ENCODE data around the gene R3HDML. TPM values are rescaled to one million over a fixed set of nuclear protein-coding genes. Genes with fewer than 3 reads are reported as not detected.

The R3HDML gene
- total RNA-seq, 2 donors from 2014 or later = not detected

DNA sequence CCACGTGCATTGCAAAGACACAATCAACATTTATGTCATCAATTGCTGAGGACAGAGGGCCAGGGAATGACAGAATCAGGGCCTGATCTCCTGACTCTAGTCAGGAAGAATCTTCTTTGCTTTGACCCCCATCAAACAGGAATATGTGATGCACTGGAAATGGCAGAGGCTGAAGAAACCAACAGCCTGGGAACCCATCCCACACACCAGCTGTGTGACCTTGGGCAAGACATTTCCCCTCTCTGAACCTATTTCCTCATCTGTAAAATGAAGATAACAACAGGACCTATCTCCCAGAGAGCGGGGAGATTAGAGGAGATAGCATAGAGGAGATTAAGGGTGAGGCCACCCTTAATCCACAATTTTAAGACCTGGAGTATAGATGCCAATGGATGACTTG, 20.2 kb downstream of the R3HDML start:
- DNase-seq = no peak
- intact Hi-C loops (cut with DNase I, micrococcal nuclease) = no loop called here
- ATAC-seq = no peak

DNA sequence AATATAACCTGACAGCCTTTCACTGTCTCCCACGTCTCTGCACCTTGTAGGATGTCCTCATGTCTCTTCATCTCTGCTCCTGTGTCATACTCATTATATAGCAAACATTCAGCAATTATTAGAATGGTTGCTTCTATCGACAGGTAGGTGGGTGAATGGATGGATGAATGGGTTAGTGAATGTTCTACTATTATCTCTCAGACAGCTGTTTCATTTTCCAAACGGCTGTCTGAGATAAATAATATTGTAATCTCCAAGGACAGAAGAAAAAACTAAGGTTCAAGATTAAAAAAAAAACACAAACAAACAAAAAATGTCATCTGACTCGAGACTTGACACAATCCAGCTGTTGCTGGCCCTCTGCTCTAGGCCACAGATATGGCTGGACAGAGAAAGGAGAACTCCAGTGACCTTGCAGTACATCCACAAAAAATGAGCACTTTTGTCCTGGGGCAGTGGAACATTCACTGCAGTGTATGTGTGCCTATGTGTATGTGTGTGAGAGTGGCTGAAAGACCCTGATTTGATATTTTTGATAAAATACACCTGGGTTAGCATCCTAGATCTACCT, 20.8 kb downstream of the R3HDML start:
- intact Hi-C loops (cut with DNase I, micrococcal nuclease) = no loop called here
- DNase-seq = no peak
- ATAC-seq = no peak

DNA sequence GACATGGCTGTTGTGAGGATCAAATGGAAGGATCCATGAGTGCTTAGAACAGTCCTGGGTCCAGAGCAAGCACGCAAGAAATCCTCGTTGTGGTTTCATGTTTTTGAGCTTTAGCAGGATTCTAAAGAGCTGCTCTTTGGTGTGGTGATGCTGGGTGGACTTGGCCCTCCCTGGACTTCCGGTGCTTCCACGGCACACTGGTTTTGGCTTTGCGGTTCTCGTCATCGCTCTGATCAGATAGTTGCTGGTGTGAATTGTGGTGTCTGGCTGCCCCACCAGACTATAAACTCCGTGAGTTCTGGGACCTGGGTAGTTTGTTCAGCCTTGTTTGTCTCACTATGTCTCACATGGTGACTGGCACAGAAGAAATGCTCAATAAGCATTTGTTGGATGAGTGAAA, 21.9 kb downstream of the R3HDML start:
- DNase-seq = no peak
- no peak for ATAC-seq
- intact Hi-C loops (cut with DNase I, micrococcal nuclease) = no loop called here

DNA sequence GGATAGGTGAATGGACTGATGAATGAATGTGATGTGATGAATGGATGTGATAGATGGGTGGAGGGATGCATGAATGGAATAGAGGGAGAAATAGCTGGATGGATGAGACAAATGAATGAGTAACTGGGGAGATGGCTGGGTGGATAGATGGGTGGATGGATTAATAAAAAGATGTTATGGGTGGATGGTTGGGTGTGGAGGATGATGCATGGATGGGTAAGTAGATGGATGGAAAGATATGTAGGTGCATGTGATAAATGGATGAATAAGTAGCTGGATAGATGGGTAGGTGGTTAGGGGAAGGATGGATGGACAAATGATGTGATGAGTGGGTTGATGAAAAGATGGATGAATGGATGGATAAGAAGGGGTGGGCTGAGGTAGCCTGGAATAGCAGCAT, 23.4 kb downstream of the R3HDML start:
- intact Hi-C loops (cut with DNase I, micrococcal nuclease) = no loop called here
- ATAC-seq (no peak), DNase-seq (no peak)

DNA sequence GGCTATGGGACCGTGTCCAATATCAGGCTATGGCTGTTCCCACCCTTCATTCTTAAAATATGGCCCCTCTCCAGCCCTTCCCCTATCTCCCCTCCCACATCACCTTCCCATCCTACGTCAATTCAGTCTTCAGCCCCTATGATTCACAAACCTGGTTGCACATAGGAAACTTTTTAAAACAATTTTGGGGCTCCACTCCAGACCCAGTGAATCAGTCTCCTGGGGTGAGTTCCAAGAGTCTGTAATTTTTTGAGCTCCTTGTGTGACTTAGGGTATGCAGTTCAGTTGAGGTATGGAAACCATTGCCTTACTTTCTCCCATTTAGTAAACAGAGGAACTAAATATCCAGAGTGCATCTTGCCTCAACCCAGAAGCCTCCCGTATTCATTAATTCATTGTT, 24.2 kb downstream of the R3HDML start:
- ATAC-seq = no peak
- DNase-seq = no peak
- intact Hi-C loops (cut with DNase I, micrococcal nuclease) = no loop called here

DNA sequence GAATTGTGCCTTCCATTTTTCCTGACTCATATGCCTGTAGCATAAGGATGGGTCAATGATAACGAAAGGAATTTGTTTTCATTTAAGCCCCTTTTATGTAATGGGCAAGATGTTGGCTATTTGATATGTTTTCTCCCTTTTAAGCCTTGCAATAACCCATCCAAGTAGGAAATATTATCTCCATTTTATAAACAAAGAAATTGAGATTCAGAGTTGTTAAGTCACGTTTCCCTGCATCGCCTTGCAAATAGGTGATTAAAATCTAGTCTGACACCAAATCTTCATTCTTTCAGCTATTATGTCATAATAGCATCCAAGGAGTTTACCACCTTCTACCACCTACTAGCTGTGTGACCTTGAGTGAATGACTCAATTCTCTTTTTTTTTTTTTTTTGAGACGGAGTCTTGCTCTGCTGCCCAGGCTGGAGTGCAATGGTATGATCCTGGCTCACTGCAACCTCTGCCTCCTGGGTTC, 25.7 kb downstream of the R3HDML start:
- intact Hi-C loops (cut with DNase I, micrococcal nuclease) = no loop called here
- ATAC-seq (no peak), DNase-seq (no peak)

DNA sequence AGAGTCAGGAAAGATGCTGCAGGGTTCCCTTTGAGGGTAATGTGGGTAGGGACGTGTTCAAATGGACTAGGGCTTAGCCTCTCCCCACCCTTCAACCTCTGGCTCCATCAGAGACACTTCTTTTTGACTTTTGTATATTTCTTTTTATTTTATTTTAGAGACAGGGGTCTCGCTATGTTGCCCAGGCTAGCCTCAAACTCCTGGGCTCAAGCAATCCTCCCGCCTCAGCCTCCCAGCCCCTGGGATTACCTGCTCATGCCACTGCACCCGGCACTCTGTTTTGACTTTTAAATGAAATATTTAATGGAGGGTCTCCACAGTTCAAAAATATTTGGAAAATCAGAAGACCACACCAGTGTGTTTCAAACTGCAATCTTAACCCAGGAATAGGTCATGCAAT, 27.2 kb downstream of the R3HDML start:
- ATAC-seq = no peak

DNA sequence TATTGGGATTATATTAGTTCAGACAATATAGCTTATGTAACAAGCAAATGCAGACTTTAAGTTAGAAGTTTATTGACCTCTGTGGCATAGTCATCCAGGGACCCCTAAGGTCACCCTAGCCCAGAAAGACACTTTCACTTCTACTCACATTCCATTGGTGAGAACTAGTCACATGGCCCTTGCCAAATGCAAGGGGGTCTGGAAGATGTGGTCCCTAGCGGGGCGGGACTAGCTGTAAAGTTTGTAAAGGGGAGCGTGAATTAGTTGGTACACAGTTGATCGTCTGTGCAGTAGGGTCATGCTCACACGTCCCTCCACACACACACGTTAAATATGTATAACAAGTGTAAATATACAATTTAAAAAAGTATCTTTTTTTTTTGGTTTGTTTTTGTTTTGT, 27.9 kb downstream of the R3HDML start:
- intact Hi-C loops (cut with DNase I, micrococcal nuclease) = no loop called here
- ATAC-seq (no peak), DNase-seq (no peak)

More for the DNA sequence above, 27.2 kb downstream of the R3HDML start:
- intact Hi-C loops (cut with DNase I, micrococcal nuclease) = no loop called here
- DNase-seq = no peak

DNA sequence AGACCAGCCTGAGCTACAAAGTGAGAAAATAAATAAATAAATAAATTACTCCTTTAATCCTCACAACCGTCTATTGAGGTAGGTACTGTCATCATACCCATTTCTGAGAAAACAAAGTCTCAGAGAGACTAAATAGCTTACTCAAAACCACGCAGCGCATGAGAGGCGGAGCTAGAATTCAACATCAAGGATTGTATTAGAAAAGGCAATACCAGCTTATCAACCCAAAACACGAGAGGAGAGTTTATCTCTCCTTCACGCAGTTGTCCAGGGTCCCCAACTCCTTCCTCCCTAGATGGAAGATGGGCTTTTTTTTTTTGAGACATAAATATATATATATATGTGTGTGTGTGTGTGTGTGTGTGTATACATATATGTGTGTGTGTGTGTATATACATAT, 30.9 kb downstream of the R3HDML start:
- DNase-seq = no peak
- intact Hi-C loops (cut with DNase I, micrococcal nuclease) = no loop called here
- no peak for ATAC-seq

DNA sequence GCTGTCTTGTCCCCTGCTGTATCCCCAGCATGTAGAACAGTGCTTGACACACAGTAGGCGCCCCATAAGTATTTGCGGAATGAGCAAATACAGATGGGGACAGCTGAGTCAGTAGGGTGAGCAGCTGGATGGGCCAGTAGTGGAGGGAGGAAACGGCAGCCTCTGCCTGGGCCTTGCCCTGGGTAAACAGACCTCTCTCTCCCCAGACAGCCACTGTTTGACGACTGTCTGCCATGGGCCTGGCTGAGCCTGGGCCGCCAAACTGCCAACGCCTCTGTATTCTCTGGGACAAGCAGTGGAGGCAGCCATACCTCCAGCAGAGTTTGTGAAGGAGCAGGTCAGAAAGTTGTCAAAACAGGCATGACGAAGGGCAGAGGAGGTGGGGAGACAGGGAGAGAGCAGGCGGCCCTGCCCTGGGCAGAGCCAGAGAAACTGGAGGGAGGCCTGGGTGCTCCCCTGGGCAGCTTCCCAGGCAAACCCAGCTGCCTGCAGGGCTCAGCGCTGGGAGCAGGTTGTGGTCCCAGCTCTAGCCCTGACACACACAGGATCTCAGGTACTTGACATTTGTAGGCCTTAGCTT, 33.9 kb downstream of the R3HDML start:
- peak; percentile 64 to 79 for DNase-seq

DNA sequence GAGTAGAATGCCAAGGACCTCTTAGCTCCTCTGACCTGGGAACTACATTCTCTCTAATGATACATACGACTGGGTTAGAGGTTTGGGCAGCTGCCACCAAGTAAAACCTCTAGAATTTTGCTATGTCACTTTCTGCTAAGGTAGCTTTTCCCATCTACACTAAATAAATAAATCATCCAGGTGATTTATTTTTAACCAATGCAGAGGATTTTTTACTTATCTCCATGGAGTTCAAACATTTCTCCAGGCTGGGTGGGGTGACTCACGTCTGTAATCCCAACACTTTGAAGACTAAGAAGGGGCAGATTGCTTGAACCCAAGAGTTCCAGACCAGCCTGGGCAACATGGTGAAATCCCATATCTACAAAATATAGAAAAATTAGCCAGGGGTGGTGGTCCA, 45.8 kb downstream of the R3HDML start:
- intact Hi-C loops (cut with DNase I, micrococcal nuclease) = loop anchor here in 1 of 2 donors (10.0 kb wide), 2 partner anchors 168 to 232 kb away; partner anchors contain the start of gene OSER1
- DNase-seq (no peak), ATAC-seq (no peak)

More for the DNA sequence above, 33.9 kb downstream of the R3HDML start:
- intact Hi-C loops (cut with DNase I, micrococcal nuclease) = no loop called here
- peak; percentile 95 for ATAC-seq

DNA sequence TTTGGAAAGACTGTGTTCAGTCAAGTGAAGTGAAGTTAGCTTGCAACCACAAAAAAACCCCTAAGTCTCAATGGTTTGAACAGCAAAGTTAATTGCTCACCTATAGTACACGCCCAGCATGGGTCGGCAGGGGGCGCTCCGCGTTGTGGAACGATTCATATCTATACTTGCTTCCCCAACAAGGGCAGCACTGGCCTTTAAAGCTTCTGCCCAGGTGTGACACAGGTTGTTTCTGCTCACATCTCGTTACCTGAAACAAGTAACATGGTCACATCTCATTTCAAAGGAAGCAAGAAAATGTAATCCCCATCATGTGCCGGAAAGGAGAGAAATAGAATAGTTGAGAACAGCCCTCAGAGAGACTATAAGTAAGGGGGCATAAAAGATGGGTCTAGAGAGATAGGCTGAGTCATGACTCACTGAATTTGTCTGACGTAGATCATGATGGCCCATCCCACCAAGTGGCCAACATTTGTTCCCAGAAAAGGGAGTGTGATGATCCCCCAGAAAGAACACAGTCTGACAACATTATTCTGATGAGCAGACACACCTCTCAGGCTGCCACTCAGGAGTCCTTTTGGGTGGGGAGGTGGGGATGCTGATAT, 47.7 kb downstream of the R3HDML start:
- DNase-seq (peak; percentile 79 to 95), ATAC-seq (peak; percentile 46)
- intact Hi-C loops (cut with DNase I, micrococcal nuclease) = loop anchor here in 1 of 2 donors (5.0 to 10.0 kb wide), 3 partner anchors 170 to 298 kb away; partner anchors contain the start of gene OSER1

DNA sequence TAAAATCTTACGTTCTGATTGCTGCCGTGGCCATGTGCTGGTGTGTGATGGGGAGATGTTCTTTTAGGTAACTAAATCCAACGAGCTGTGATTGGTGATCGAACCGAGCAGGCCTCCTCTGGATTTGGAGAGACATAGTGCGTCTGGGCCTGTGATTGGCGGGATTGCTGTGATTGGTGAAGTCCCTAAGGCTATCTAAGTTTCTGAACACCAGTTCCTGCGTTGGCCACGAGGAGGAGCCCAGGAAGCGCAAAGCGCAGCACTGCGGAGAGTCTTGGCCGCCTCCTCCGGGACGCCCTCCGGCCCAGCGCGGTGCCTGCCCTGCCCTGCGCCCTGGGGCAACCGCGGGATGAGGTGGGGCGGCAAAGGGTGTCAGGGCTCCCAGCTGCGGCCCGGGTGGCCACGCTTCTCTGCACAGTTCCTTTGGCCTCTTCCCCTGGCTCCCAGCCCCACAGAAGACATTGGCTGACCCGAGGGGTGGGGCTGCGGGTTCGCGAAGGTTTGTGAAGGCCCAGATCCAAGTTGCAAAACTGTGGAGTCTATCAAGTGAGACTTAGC, 51.7 kb downstream of the R3HDML start:
- peak; percentile 76 to 87 for DNase-seq
- peak; percentile 65 for ATAC-seq
- intact Hi-C loops (cut with DNase I, micrococcal nuclease) = loop anchor here in 1 of 2 donors (5.0 to 10.0 kb wide), 3 partner anchors 174 to 294 kb away; partner anchors contain the start of gene OSER1

DNA sequence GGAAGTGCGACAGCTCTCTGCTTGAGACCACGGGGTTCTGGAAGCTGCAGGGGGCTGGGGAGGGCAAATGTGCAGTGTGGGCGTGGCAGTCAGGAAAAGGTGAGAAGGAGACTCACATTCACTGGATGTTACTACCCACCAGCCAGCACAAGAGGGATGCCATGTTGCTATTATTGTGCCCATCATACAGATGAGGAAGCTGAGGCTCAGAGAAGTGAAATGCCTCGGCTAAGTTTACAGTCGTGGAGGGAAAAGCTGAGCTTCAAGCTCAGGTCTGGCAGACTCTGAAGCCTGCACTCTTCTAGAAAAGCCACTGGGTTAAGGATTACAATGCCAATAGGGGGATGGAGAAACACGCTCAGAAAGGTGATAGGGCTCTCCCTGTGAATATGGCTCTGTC, 53.0 kb downstream of the R3HDML start:
- intact Hi-C loops (cut with DNase I, micrococcal nuclease) = loop anchor here in 1 of 2 donors (5.0 to 10.0 kb wide), 3 partner anchors 175 to 292 kb away; partner anchors contain the start of gene OSER1
- no peak for ATAC-seq
- DNase-seq = no peak

DNA sequence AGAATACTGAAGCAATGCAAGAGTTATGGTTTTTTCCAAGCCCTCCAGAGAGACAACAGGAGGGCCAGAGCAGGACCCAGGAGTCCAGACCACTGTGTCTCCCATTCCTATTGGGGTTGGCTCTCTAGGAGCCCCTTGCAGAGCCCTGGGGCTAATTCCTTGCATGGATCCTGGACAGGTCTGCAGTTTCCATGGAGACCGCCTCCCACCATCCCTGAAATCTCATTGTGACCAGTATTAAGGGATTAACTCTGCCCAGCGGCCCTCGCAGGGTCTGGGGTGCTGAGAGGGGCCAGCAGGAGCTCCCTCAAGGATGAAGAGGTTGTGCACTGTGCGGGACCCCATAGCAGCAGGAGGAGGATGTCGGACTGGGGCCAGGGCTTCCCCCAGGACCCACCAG, 53.4 kb downstream of the R3HDML start:
- no peak for ATAC-seq
- intact Hi-C loops (cut with DNase I, micrococcal nuclease) = no loop called here
- DNase-seq = no peak

DNA sequence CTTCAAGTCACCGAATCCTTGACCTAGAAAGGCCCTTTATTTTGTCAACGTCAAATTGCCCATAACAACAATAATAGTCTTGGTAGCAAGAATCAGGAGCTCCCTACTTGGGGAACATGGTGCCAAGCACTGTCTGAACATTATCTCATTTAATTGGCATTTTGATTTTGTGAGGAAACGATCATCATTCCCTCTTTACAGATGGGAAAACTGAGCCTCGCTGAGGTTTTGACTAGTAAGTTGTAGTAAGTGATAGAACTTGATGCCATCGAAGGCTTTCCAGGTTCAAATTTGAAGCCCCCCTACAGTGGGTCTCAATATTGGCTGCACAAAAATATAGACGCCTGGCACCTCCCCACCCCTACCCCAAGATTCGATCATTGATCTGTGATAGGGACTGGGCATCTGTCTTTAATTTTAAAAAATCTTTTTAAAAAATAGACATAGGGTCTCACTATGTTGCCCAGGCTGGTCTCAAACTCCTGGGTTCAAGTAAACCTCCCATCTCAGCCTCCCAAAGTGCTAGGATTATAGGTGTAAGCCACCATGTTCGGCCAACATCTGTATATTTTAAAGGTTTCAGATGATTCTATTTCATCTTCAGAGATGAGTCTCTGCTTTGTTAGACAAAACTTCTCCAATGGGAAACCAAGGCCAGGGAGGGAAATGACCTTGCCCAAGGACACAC, 55.4 kb downstream of the R3HDML start:
- intact Hi-C loops (cut with DNase I, micrococcal nuclease) = no loop called here
- ATAC-seq = no peak
- no peak for DNase-seq

DNA sequence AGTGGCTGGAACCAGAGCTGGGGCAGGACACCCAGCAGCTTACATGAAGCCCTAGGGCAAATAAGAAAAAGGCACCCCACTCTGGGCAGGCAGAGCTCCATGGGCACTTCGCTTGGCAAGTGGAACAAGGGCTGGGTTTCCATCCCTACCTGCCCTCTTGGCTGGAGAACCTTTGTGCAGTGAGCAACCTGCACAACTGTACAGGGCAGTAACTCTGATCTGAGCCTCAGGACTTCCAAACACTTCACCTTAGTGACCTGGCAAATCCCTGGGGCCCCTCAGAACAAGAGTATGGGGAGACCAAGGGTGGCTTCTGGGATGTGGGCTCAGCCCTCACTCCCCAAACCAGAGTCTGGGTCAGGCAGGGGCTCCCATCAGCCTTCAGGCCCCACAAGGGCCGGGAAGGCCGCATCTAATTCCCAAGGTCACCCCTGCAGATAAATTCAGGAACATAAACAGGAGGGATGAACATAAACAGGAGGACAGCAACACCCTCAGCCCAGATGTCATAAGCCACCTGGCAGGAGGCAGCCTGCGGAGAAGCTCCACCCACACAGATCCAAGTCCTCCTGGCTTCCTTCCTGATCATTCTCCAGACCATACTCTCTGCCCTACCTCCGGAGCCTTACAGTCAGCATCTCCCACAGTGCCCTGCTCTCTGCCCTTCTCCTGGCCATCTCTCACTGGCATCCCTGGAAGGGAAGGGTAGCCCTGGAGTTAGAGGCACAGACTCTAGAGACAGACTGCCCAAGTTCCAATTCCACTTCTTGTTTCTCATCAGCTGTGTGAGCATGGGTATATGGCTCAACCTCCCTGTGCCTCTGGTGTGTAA, 56.1 kb downstream of the R3HDML start:
- DNase-seq = peak; percentile 71 to 80
- peak; percentile 86 for ATAC-seq
- intact Hi-C loops (cut with DNase I, micrococcal nuclease) = no loop called here

DNA sequence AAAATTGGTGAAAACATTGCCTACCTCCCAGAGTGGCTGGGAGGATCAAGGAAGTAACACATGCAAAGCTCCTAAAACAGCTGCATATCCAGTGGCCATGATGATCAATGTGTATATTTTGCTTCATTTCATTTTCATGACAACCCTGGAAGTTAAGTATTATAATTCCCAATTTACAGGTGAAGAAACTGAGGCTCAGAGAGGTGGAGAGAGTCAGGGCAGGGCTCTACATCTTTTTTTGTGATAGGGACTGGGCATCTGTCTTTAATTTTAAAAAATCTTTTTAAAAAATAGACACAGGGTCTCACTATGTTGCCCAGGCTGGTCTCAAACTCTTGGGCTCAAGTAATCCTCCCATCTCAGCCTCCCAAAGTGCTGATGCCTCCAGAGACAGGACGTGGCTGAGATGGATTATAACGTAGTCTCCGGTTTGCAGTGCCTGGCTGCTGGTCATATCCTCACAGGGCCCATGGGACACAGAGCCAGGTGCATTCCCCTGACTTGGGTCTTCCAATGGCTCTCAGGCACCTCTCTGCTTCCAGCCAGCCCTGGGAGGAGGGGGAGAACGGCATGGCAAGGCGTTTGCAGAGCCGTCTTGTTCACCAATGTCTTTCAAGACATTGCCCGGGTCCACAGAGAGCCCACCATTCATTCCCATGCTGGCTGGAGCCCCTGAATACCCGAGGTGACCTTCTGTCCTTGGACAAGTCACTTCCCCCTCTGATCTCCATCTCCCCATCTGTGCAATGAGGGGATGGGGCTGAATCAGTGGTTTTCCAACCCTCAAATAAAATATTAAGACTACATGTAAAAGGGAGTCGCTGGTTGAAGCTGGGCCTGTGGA, 57.0 kb downstream of the R3HDML start:
- intact Hi-C loops (cut with DNase I, micrococcal nuclease) = no loop called here

More for the DNA sequence above, 57.0 kb downstream of the R3HDML start:
- DNase-seq (peak in 1 of 2 donors; percentile 28), ATAC-seq (no peak)

Data from left colon (tissue), 2 donors.